OCI-LY1 (cell line): ENCODE data around the gene ZNF286A.

Source experiments
- H2AFZ ChIP-seq: fragments of 200-600 bp; sonication (generic), shearing (Covaris generic); 2 replicates; pipeline ENCODE4 v1.6.0; 2014; ENCODE audit warnings: antibody characterized with exemption, mild to moderate bottlenecking, low read length
- H3F3A ChIP-seq: fragments of 200-600 bp; sonication (generic), shearing (Covaris generic); 2 replicates; pipeline ENCODE4 v1.6.0; 2014; ENCODE audit warnings: mild to moderate bottlenecking, antibody characterized with exemption, low read length, moderate library complexity; ENCODE audit not compliant: insufficient read depth
- H3K27ac ChIP-seq: fragments of 200-600 bp; sonication (generic); 2 replicates; pipeline ENCODE4 v1.5.1; 2014; ENCODE audit warnings: low read length, mixed run types, mild to moderate bottlenecking, low read depth; ENCODE audit not compliant: poor library complexity, severe bottlenecking
- H3K27me3 ChIP-seq: fragments of 200-600 bp; sonication (generic); 2 replicates; pipeline ENCODE4 v1.6.0; 2014; ENCODE audit warnings: antibody characterized with exemption, mild to moderate bottlenecking, low read length, moderate library complexity; ENCODE audit not compliant: insufficient read depth
- H3K36me3 ChIP-seq: fragments of 200-600 bp; sonication (generic); 2 replicates; pipeline ENCODE4 v1.6.1; 2014; ENCODE audit warnings: mild to moderate bottlenecking, antibody characterized with exemption, low read length, moderate library complexity, mixed read lengths; ENCODE audit not compliant: insufficient read depth
- H3K4me1 ChIP-seq: fragments of 200-600 bp; sonication (generic); 2 replicates; pipeline ENCODE4 v1.5.1; 2014; ENCODE audit warnings: mild to moderate bottlenecking, low read length, moderate library complexity; ENCODE audit not compliant: insufficient read depth, severe bottlenecking
- H3K4me2 ChIP-seq: fragments of 200-600 bp; sonication (generic), shearing (Covaris generic); 2 replicates; pipeline ENCODE4 v1.6.1; 2014; ENCODE audit warnings: low read length
- H3K4me3 ChIP-seq: fragments of 200-600 bp; sonication (generic); 2 replicates; pipeline ENCODE4 v1.5.1; 2014; ENCODE audit warnings: low read length, low read depth, mild to moderate bottlenecking, mixed read lengths; ENCODE audit not compliant: poor library complexity, severe bottlenecking
- H3K79me2 ChIP-seq: fragments of 200-600 bp; shearing (Covaris generic); 2 replicates; pipeline ENCODE4 v1.6.1; 2016; ENCODE audit warnings: mixed run types, low read length, mixed read lengths; ENCODE audit not compliant: insufficient read depth
- H3K9ac ChIP-seq: fragments of 200-600 bp; sonication (generic), shearing (Covaris generic); 2 replicates; pipeline ENCODE4 v1.6.1; 2014; ENCODE audit warnings: mild to moderate bottlenecking, low read length, mixed read lengths
- H3K9me2 ChIP-seq: fragments of 200-600 bp; sonication (generic), shearing (Covaris generic); 2 replicates; pipeline ENCODE4 v1.6.1; 2014; ENCODE audit warnings: low read depth, mild to moderate bottlenecking, low read length, mixed read lengths
- H3K9me3 ChIP-seq: fragments of 200-600 bp; shearing (Covaris generic); 2 replicates; pipeline ENCODE4 v1.6.1; 2014; ENCODE audit warnings: low read length, mixed read lengths
- H4K20me1 ChIP-seq: fragments of 200-600 bp; sonication (generic), shearing (Covaris generic); 2 replicates; pipeline ENCODE4 v1.6.0; 2016; ENCODE audit warnings: mild to moderate bottlenecking, low read length; ENCODE audit not compliant: insufficient read depth
- CTCF ChIP-seq: fragments of 200-600 bp; sonication (generic), shearing (Covaris generic); IDR thresholded peaks from 2 replicates; pipeline ENCODE4 v1.5.1; 2017; ENCODE audit warnings: mild to moderate bottlenecking, antibody characterized with exemption, low read length, moderate library complexity, mixed read lengths
- EZH2 ChIP-seq: fragments of 200-600 bp; sonication (generic), shearing (Covaris generic); IDR thresholded peaks from 2 replicates; pipeline ENCODE4 v1.8.0; 2017; ENCODE audit warnings: borderline replicate concordance, mixed run types, mild to moderate bottlenecking, antibody characterized with exemption, low read length, moderate library complexity, mixed read lengths

Gene ZNF286A

GRCh38 chr17:15657868-15658267 is 41.7 kb upstream of the ZNF286A start:
- H3K4me2 ChIP-seq: no peak overlapping the region
- no peaks in the 10 kb centered on the region for H3K9me2 ChIP-seq
- no peaks in the 10 kb centered on the region for H3F3A ChIP-seq
- TF ChIP-seq CTCF: no peak
- TF ChIP-seq EZH2: no peak
- H3K4me3 ChIP-seq: no peak overlapping the region
- no peak overlapping the region for H2AFZ ChIP-seq
- H3K79me2 ChIP-seq: no peaks in the 10 kb centered on the region
- no peak overlapping the region for H3K27ac ChIP-seq
- no peaks in the 10 kb centered on the region for H3K27me3 ChIP-seq
- H4K20me1 ChIP-seq: no peaks in the 10 kb centered on the region
- no peaks in the 10 kb centered on the region for H3K9me3 ChIP-seq
- no peak overlapping the region for H3K9ac ChIP-seq
- H3K36me3 ChIP-seq: peaks cover 15% of the 10 kb centered on the region; the same call in 1 of the 2 replicates
- no peaks in the 10 kb centered on the region for H3K4me1 ChIP-seq

- no peaks in the 10 kb centered on the region for H3K9me2 ChIP-seq
- H3K27ac ChIP-seq: no peak overlapping the region
- TF ChIP-seq EZH2 (no peak), CTCF (no peak)
- H3F3A ChIP-seq: no peaks in the 10 kb centered on the region
- no peak overlapping the region for H3K4me2 ChIP-seq
- no peaks in the 10 kb centered on the region for H3K79me2 ChIP-seq
- no peaks in the 10 kb centered on the region for H4K20me1 ChIP-seq
- no peak overlapping the region for H2AFZ ChIP-seq
- H3K9me3 ChIP-seq: no peaks in the 10 kb centered on the region
- H3K36me3 ChIP-seq: peaks cover 15% of the 10 kb centered on the region; the same call in 1 of the 2 replicates
- no peak overlapping the region for H3K9ac ChIP-seq
- no peak overlapping the region for H3K4me3 ChIP-seq
- H3K27me3 ChIP-seq: no peaks in the 10 kb centered on the region
- H3K4me1 ChIP-seq: no peaks in the 10 kb centered on the region
Measured at GRCh38 chr17:15658296-15658695, 41.3 kb upstream of the ZNF286A start.

GRCh38 chr17:15659236-15659635 is 40.3 kb upstream of the ZNF286A start:
- TF ChIP-seq EZH2: no peak
- no peak for TF ChIP-seq CTCF
- no peak overlapping the region for H3K9ac ChIP-seq
- no peak overlapping the region for H3K4me3 ChIP-seq

More at GRCh38 chr17:15659236-15659635, 40.3 kb upstream of the ZNF286A start:
- H3F3A ChIP-seq: no peaks in the 10 kb centered on the region
- H4K20me1 ChIP-seq: no peaks in the 10 kb centered on the region
- no peak overlapping the region for H3K4me2 ChIP-seq
- peaks cover 22% of the 10 kb centered on the region; the same call in 1 of the 2 replicates for H3K36me3 ChIP-seq
- H3K79me2 ChIP-seq: no peaks in the 10 kb centered on the region
- H3K27me3 ChIP-seq: no peaks in the 10 kb centered on the region
- H3K4me1 ChIP-seq: no peaks in the 10 kb centered on the region
- H3K9me2 ChIP-seq: no peaks in the 10 kb centered on the region
- no peaks in the 10 kb centered on the region for H3K9me3 ChIP-seq
- no peak overlapping the region for H3K27ac ChIP-seq
- H2AFZ ChIP-seq: no peak overlapping the region
